NCI-H2171 treated with DMSO at 0.1 percent for 48 hours (cell line): ENCODE data around the gene DHX58.
A peak's percentile ranks its signal among the peaks of the same experiment; 100 is the strongest.
"Not testable (repeated sequence)": the region's sequence is repeated elsewhere in the genome, so short reads cannot be mapped to it uniquely, and the experiment has no call there.

Experiments used
- DNase-seq: peaks from one replicate; lab custom pipeline; 2025; lab: John Stamatoyannopoulos, UW

Gene DHX58

DNA sequence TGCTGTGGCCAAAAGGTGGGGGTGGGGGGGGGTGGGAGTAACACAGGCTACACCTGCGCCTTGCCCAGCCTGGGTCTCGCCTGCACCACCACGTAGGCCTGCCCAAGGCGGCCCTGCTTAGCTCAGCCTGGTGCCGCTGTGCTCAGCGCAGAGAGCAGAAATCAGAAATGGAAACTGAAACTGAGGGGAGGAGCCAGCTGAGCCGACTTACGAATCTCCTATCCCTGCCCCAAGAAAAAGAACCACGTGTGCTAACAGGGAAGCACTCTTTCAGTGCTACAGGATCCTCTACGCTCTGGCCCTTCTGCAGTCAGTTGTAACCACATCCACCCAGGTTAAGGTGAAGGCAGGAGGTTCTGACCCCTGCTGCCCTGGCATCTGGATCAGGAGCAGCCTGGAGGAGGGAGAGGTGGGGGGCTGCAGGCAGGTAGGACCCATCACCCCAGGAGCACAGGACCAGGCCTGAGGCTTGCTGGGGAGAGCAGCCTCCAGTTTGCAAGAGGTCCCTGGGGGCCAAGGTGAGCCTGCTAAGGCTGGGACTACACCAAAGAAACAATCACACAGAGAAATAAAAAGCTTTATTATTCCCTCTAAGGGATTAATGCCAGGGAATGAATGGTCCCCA is at the start of gene DHX58:
DHX58 (minus strand) TSS at position 163 of the 625 bp plus-strand sequence. CDS start 822 bp downstream, outside the sequence.
- peak; percentile 32 for DNase-seq

DNA sequence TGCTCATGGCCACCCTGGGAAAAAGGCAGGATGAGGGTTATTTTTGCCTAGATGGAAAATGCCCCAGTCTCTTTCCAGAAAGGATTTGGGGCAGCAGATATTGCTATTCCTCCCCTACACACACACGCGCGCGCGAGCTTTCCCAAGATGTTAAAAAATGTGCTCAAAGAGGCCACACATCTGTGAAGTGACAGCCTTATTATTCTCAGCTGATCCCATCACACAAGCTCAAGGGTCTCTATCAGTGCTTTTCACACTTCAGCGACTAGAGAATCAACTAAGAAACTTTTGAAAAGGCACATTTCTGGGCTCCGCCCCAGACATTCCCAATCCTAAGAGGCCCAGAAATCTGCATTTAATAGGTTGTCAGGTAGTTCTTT is 48.0 kb upstream of the DHX58 start:
- no peak for DNase-seq

DNA sequence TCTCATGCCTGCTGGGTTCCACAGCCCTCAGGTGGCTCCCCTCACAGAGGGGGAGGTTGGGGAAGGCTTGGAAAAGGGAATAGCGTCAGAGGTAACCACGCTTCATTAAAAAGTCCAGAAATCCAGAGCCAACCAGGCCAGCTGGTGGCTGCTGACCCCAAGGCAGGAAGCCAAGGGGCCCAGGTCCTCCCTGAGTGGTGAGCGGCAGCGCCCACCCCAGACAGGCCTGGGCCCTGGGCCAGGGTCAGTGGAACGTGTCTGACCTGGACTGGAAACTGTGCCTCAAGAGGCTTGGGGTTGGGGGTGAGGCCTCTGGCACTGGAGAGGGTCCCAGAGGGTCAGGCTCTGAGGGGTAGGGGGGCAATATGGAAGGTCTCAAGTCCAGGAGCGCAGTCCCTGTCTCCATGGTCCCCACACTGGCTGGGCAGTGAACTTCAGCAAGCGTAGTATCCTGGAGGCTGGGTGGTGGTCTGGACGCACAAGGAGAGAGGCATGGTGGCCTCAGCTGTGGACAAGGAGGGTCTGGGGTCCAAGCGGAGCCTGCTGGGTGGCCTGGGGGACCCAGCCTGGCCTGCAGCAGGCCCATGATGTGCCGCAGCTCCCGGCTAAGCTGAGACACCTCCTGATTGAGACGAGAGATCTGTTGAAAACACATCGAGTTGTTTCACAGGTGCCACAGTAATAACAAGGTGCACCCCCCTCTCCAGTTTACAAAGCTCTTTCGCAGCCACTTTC is 47.4 kb upstream of the DHX58 start:
- DNase-seq: no peak

DNA sequence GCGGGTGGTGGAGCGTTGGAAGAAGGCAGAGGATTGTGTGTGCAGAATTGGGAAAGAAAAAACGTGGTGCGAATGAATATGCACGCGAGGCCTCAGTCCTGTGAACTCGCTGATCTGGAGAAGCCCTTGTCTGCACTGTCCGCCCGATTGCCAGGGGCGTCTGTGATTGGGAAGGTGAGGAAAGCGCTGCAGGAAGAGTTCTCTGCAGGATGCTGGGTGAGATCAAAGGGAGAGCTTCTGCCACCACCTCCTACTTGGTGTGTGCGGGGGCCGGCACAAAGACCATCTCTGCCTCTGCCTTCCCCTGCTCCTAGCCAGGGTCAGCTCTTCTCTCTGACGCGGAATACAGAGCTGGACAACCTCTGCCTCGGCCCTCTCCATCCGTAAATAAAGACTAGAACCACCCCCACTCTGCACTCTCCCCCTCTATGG is 43.1 kb upstream of the DHX58 start:
- DNase-seq: no peak

DNA sequence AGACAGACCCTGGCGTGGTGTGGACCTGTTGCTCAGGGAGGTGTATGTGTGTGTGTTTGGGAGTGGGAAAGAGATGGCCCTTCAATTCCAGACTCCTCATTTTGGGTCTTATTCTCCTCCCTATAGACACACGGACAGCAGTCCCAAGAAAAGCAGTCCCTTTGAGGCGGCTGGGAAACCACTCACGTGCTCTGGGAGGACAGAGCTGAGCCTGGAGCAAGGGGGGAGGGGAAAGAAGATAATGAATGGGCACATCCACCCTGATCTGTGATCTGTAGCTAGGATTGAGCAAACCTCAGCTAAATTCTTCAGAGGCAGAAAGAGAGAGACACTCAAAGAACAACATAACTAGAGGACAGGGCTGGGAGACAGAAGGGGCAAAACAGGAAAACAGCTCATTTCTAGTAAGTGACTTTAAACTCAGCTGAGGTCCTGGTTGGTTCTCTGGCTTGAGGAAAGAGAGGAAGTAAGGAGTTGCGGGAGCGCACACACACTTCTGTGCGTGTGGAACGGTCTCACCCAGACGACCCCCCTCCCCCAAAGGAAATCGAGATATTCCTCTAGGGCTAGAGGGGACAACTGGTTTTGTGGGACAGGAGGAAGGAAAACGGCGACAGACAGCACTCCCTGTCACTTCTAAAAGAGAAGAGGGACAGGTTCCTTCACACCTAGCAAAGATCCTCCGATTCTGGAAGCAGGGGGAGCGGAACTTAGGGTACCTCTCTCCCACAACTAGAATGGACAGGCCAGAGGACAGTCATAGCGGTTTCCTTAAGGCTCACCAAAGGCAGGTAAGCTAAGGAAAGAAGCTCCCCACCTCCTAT is 41.6 kb upstream of the DHX58 start:
- DNase-seq: no peak

DNA sequence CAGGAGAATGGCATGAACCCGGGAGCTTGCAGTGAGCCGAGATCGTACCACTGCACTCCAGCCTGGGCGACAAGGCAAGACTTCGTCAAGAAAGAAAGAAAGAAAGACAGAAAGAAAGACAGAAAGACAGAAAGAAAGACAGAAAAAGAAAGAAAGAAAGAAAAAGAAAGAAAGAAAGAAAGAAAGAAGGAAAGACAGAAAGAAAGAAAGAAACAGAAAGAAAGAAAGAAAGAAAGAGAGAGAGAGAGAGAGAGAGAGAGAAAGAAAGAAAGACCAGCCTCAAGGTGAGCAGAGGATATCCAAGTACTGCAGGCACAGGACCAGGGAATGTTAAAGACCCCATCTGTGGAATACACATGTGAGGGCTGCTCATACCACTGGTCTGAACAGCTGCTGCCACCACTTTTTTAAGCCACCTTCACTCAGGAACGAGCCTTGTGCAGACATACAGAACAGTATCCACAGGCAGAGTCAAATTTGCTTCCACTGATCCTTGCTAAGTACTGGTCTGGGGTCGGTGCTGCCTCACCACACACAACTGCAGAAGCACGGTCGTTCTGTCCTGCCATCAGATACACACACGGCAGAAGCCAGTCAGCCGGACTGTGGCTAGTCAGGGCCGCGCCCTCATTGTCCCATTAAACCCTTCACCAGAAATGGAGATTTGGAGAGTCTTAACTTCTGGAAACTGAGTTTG is 34.5 kb upstream of the DHX58 start:
- no peak for DNase-seq

DNA sequence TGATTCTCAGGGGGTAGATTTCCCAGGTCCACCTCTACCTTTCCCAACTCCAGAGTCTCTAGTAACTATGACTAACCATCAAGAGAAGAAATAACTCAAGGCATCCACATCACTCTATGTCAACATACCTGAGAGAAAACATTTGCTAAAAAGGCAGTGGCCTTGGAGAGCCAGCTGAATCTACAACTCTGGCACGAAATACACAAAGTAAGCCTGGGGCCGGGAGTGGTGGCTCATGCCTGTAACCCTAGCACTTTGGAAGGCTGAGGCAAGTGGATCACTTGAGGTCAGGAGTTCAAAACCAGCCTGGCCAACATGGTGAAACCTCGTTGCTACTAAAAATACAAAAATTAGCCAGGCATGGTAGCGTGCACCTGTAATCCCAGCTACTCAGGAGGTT is 30.6 kb upstream of the DHX58 start:
- DNase-seq: not testable (repeated sequence)

DNA sequence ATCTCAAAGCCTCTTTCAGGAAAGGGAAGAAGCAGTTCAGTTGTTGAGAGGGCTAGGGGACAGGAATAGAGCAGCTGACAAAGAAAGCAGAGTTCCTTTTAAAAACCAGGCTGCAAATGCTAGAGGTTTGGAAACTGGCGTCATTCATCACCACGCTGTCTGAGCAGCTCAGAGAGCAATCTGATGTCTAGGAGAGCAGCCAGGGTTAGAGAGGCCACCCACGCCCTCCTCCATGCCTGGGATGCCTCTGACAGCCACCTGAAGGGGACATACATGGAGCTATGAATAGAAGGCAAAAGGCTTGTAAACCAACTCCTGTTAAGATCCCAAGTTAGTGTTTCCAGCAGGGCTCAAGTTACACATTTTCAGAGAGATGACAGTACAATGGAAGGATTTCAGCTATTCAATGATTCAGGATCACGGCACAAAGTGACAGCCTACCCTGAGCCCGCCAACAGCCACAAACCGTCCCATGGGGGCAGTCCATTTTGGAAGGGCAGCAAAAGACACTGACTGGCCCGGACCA is 29.9 kb upstream of the DHX58 start:
- peak; percentile 12 for DNase-seq

DNA sequence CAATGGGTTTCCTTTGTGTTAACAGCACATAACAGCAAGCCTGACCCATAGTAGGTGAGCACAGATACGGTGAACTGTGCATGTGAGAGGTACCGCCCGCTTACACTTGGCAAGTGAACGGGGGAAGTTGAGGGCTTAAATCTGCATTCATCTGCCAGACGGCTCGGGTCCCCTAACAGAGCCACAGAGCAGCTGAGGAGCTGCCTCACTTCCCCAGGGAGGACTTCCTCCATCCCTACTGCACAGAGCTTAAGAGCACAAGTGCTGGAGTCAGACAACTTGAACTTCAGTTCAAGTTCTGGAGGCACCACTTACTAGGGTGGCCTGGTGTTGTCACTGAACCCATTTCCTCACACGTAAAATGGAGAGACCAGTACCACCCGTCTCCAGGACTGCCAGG is 28.9 kb upstream of the DHX58 start:
- no peak for DNase-seq

DNA sequence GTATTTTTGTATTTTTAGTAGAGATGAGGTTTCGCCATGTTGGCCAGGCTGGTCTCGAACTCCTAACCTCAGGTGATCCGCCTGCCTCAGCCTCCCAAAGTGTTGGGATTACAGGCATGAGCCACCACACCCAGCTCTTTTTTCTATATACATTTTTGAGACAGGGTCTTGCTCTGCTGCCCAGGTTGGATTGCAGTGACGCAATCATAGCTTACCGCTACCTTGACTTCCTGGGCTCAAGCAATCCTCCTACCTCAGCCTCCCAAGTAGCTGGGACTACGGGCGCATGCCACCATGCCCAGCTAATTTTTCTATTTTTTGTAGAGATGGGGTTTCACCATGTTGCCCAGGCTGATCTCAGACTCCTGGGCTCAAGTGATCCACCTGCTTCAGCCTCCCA is 28.2 kb upstream of the DHX58 start:
- DNase-seq: not testable (repeated sequence)

DNA sequence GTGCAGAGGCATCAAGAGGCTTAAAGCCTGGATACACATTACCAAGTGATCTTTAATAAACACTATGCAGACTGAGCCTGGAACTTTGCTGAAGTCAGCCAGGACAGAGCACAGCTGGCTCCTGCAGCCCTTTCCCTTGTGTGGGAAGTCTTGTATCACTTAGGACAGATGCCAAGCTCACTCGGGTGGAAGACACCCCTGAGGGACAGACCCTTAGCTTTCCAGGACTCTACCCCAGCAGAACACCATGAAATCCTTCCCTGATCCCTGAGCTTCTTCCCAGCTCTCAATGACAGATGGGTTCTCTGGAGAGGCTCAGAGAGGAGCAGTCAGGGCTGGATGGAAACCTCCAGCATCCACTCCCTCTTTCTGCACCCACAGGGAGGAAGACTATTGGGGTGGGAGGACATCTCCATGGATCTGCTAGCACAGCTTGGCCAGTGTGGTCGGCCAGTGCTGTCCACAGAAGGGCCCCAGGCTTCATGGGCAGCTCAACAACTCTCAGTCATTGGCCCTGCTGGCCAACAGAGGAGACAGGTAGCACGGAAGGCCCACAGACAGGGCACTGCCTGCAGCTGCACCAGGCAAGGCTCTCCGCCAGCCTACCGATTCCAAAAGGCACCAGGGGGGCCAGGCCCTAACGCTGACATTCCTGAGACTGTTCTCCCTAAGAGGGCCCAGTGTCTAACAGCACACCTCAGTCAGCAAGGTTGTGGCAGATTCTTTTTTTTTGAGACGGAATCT is 26.4 kb upstream of the DHX58 start:
- DNase-seq: peak; percentile 82

DNA sequence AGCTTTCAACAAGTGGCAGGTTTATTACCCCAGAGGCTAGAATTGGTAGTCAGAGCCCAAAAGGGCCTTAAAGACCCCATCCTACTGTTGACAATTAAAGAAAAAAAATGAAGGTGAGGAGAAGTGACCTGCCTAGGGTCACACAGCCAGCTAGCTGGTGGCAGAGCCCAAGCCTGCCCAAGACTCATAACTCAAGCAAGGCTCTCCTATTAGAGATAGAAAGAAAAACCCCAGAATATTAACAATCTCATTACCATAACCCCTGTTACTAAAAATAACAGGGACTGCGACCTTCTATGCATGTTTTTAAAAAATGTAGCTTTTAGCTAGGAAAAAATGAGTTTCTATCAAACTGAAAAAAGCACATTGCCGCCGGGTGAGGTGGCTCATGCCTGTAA is 24.1 kb upstream of the DHX58 start:
- no peak for DNase-seq

DNA sequence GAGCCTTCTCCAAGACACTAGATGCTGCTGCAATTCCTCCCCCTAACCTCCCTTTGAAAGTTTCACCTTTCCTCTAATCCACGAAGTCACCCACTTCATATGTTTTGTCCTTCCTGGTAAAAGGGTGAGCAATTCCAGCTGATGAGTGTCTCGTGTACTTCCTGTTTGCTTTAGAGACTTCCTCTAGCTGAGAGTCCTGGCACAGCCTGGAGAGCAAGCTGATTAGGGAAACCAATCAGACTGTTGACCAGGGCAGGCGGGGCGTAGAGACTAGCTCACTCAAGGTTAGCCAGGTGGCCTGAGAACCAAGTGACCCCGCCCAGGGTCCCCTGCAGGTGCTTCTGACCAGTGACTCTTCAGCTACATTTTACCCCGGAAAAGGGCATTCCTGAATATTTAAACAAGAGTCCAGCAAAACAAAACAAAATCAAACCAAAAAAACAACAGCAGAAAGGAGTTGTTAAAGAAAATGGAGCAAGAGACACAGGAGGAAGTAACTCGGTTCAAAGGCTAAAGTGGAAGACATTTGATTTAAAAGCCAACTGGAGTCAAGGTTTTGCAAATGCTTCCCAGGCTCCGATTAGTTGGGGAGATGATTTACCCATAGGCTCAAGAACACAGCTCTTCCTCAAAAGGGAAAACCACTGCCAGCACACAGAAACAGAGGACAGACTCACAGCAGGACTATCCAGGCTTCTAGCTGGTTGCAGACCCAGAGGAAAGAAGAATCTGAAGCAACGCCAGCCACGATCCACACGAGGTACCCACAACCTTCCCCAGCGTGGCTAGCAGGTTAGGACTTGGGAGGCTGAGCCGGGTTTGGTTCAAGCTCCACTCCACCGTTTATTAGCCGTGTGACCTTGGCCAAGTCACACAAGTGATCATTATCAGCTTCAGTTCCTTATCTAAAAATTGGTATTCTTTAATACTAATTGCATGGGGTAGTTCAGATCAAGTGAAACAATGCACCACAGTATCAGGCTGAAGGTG is 23.4 kb upstream of the DHX58 start:
- no peak for DNase-seq

DNA sequence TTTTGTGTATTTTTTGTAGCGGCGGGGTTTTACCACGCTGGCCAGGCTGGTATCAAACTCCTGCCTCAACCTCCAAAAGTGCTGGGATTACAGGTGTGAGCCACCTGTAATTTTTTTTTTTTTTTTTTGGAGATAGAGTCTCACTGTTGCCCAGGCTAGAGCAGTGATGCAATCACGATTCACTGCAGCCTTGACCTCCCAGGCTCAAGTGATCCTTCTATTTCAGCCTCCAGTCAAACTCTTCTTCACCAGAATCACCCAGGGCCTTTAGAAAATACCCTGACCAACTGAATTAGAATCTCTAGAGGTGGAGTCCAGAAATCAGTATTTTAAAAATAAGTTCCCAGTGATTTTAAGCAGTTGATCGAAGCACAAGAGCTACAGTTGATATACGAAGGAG is 22.6 kb upstream of the DHX58 start:
- no peak for DNase-seq

DNA sequence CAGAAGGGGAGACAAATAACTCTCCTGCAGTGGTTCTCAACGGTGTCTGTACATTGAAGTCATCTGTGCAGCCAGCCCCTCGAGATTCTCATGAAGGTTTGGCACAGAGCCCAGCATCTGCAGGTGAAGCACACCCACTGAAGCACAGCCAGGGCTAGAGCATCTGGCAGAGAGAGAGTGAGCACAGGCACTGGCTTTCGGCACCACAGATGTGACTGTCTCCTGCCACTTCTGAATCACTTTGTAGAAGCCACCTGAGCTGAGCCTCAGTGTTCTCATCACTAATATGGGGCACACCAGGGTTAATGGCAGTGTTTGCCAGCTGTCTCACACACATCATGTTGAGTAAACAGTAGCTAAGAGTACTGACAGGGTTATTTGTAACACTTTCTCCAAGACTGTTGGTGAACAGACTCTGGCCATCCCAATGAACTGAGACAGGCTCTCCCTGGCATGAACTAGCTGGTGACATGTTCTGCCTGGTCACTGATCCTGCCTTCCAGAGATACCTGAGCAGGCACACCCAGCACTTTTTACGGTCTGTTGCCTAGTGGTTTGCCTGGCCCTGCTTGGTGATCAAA is 21.0 kb upstream of the DHX58 start:
- DNase-seq: peak; percentile 98

DNA sequence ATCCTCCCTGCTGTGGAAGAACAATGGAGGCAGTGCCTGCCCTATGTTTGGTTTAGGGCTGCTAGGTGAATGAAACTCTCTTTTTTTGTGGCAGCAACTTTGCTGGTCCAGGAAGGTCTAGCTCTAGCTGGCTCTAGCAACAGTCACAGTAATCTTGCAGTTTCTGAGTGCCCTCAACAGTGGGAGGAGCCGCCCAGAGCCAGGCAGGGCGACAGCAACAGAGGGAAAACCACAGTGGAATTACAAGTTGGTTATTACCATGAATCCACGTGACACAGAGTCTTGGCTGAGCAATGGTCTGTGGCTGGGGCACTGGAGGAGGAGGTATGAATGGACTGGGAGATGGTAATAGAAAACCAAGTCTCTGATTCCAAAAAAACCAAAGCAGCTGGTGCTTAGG is 20.4 kb upstream of the DHX58 start:
- DNase-seq: no peak

DNA sequence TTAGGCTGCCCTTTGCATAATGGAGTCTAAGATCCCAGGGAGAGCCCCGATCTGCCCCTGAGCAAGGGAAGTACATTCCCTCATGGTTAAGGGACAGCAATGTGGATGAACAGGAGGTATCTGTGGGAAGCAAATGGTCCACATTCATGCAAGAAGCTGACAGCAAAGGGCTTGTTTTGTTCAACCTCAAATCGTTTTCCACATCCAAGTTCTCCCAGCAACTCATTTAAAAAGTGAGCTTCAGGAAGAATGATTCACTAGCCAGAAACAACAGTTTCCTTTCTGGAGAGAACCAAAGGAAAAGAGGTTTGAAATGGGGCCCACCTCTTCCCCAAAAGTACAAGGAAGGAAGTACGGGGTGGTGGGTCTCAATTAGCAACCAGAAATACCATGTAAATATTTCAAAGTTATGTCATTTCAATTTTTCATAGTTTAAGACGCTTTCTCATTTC is 19.5 kb upstream of the DHX58 start:
- no peak for DNase-seq

DNA sequence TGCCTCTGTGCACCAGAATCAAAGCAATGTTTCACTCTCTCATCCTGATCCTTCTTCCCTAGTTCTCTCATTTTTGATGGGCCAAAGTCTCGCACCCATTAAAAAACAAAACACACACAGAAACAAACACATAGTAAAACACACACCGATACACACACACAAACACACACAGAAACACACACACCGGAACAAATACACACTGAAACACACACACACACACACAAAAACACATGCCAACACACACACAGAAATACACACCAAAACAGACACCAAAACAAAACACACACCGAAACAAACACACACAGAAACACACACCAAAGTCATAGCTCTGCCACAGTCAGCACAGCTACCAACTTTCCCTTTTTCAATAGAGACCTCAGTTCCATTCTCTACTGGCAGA is 18.7 kb upstream of the DHX58 start:
- DNase-seq: no peak

DNA sequence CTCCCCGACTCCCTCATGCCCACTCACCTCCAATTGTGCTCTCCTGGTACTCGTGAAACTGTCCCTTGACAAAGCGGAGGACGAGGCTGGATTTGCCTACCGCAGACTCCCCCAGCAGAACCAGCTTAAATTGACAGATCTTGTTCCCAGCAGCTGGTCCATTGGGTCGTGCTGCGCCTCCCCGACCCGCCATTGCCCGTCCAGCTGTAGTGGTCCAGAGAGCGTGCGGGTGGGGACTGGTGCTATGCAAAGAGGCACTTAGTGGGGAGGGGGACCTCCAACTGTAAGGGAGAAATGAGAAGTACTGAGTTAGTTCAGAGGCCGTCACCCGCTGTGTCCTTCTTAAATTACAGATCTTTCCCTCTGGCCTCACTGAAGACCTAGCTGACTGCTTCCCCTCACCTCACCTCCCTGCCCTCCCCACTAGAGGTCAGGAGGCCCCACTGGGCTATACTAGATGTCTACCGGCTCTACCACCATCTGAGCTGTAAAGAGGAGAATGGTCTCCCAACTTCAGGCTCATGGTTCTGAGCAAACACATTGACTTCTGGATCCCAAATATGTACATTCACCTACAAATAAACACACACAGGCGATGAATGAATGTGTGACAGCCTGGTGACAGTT is 17.9 kb upstream of the DHX58 start:
- no peak for DNase-seq
